SK-N-MC (cell line): ENCODE results near the gene GABRR2.

ENCODE experiments used
- EZH2 ChIP-seq: fragments of 200-600 bp; sonication (generic); IDR thresholded peaks from one replicate; pipeline ENCODE4 v1.6.1; 2017; ENCODE audit warnings: antibody characterized with exemption
- POLR2AphosphoS5 ChIP-seq: IDR thresholded peaks from 2 replicates; pipeline ENCODE4 v1.6.1; 2012; ENCODE audit warnings: mild to moderate bottlenecking, low read depth, low read length, borderline replicate concordance

DNA sequence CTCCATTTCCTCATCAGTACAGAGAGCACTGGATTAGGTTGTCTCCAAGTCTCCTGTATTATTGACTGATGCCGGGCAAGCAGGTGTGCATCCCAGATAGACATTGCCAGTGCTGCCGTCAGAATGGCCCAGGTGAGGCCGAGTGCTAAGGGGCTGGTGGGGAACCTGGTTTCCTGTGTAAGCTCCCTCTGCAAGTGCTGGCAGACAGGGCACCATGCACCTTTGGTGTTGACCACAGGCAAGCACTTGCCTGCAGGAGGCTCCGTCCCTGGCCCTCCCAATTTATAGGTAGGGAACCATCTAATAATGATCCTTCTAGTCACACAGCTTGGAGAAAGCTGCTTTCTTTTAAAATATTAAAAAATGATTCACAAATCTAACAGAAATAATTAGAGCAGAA, 98.7 kb downstream of the GABRR2 start:
- TF ChIP-seq EZH2 (no peak), POLR2AphosphoS5 (no peak)
